GM18499 (cell line): ENCODE data around the gene FNDC11.

Experiments used
- ATAC-seq: cut with Tn5 transposase; IDR thresholded peaks from one replicate; pipeline ENCODE4 v1.9.1; 2021; ENCODE audit warnings: moderate number of reproducible peaks; ENCODE audit not compliant: insufficient read depth, unreplicated experiment

The FNDC11 gene

DNA sequence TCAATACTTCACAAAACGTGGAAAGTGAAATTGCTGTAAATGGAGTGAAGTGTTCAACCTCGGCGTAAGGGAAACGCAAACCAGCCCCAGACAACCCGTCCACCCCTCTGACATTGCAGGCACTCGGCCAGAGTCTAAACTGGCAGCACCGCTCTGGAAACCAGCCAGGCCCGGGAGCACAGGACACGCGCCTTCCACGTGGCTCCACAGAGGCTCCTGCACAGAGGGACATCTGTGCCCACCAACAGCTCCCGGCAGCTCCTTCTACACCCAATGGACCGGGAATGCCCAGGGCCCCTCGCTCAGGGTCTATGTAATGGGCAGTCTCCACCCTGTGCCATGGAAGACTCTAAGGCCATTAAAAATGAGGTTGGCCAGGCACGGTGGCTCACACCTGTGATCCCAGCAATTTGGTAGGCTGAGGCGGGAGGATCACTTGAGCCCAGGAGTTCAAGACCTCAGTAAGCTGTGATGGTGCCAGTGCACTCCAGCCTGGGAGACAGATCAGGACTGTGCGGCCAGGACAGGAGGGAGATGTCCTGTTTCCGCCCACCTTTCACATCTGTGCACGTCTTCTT is 23.4 kb downstream of the FNDC11 start:
- no peak for ATAC-seq

DNA sequence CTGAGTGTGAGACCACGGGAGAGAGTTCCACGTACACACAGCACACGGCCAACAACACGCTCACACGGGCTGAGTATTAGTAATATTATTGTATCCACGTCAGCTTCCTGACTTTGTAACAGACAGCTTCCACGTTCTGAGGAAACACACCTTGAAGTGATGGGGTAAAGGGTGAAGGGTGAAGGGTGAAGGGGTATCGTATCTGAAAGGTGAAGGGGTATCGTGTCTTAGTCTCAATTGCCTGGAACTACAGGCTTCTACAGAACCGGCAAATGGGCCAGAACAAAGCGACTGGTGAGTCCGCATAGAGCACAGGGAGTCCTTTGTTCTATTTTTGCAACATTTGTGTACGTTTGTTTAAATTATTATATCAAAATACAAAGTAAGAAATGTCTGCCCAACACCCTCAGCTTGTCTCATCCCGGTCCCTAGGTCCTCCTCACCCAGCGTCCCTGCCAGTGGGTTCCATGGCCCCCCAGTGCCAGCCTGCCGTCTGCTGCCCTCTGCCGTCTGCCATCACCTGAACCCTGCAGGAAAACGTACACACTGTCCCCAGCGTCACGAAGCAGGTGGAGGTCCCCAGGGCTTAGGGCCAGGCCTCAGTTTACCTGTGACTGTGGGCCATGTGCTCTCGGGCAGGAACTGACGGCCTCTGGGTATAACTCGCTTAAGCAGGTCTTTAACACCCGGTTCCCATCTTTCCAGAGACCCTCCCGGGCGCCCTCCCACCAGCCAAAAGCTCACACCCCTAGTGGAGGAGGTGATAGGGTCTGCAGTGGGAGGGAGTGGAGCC is 24.5 kb downstream of the FNDC11 start:
- no peak for ATAC-seq

DNA sequence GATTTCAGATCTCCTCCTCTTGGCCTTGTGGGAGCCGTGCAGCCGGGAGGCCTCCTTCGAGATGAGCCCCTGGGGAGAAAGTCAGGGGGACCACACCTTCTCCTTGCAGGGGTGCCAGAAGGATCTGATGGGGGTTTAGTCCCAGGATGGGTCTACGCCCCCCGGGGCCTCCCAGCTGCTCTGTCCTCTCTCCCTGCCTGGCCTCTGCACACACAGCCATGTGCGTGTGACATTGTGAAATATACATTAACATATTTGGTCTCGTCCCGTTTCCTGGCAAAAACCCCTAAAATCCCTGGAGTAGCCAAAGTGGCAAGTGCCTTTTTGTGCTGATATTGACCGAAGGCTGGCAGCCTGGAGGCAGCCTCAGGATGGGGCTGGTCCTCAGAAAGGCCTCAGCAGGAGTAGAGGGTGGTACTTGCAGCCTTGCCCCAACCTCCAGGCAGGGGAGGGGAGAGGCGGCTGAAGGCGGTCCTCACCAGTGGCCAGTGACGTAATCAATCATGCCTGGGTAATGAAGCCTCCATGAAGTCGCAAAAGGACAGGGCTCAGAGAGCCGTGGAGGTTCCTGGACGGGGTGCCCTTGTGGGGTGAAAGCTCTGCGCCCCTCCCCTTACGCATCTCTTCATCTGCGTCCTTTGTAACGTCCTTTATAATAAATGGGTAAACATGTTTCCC is 25.2 kb downstream of the FNDC11 start:
- ATAC-seq, result no peak

DNA sequence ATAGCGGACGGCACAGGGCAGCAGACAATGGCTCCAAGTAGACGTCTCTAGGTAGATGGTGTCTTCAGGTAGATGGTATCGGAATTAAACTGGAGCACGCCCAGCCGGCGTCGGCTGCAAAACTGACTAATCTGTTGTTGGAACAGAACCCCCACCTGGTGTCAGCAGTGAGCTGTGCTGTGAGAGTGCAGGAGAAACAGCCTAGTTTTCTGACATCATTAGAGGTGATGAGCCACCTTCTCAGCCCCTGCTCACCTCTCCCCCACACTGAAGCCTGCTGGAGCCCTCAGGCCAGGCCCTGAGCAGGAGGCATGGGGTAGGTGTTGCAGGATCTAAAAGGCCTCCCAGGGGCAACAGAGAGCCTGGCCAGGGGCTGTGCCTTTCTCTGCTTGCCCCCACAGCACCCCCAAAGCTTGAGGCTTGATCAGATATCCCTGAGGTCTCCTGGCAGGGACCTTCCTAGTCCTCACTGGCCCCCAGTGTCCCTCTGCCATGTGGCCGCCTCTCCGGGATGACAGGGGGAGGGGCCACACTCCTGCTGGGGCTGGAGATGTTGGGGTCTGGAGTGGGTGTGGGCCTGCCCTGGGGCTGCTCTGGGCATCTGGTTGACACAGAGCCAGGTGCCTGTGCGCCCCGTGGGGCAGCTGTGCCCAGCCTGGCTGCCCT is 27.0 kb downstream of the FNDC11 start:
- no peak for ATAC-seq

DNA sequence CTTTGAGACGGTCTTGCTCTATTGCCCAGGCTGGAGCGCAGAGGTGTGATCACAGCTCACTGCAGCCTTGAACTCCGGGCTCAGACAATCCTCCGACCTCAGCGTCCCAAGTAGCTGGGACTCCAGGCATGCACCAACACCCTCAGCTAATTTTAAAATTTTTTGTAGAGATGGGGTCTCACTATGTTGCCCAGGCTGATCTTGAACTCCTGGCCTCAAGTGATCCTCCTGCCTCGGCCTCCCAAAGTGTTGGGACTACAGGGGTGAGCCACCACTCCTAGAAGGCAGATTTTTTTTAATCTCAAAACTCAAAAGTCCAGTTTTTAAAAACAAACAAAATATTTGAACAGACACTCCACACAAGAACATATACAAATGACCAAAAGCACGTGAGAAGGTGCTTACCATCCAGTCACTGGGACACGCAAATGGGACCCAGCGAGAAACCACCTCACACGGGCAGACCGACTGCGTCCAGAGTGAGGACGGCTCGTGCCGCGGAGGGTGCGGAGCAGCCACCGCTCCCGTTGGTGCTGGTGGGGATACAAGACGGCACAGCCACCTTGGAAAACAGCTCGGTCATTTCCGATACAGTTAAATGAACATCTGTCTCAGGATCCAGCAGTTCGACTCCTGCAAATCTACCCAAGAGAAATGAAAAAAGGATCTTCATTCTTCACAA is 28.6 kb downstream of the FNDC11 start:
- no peak for ATAC-seq

DNA sequence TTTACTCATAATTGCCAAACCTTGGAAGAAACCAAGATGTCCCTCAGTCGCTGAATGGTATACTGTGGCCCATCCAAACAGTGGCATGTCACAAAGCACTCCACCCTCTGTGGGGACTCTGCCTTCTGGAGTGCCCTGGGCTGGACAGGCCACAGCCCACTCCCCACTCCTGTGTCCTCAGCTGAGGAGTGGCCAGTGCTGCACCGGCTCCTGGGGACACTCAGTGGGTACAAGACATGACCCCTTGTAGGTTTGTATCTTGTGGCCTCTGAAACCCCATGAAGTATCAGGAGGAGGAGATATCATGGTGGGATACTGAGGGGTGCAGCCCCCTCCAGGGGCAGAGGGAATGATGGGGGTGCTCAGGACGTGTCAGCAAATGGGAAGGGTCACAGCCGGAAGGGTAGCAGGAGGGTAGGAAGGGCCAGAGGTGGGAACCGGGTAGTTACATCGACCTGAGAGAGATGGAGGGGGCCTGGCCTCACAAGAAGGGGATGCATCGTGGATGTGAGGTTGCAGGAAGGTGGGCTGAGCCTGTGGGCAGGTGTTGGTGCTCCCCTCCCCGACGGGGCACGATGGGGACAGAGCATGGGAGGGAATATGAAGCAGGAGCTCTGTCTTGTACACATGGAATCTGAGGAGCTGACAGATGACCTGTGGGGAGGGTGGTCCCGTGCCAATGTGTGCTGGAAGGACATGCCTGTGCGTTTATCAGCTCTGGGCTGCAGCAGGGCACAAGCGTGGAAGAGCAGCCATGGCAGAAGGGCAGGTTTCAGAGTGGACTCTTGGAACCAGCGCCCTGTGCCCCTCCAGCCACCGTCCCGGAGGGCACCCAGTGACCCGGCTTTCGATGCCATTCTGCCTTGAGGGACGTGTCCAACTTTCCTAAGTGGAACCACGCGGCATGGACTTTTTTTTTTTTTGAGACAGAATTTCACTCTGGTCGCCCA is 31.9 kb downstream of the FNDC11 start:
- ATAC-seq, result no peak

DNA sequence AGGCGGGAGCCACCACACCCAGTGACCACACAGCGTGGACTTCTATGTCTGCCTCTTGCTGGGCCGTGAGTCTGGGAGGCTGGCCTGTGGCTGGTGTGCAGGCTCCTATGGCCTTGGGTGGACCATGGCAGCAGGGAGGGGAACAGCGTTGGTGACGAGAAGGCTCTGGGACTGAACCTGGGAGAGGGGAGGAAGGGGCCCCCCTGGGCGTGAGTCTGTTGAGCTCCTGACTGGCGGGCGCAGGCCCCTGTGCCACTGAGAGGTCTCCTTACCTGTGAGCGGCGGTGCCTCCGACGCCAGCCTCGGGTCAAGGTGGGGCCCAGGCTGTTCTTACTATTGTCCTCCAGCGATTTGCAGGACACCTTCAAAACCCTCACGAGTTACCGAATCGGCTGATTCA is 32.8 kb downstream of the FNDC11 start:
- ATAC-seq, result no peak

DNA sequence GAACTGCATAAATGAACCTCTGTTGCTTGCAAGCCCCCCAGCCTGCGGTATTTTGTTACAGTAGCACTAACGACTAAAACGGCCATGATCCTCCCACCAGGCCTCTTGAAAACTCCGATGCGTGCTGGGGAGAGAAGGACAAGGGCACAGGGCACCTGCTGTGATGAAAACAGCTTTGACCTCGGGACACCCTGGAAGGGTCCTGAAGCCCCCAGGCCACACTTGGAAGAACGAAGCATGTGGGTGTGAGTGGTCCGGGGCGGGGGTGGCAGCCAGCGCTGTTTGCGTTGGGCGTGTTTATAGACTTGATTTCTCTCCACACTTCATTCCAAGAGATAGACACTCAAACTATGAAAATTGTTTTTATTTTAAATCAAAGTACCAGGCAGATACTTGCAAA is 33.3 kb downstream of the FNDC11 start:
- ATAC-seq, result no peak

DNA sequence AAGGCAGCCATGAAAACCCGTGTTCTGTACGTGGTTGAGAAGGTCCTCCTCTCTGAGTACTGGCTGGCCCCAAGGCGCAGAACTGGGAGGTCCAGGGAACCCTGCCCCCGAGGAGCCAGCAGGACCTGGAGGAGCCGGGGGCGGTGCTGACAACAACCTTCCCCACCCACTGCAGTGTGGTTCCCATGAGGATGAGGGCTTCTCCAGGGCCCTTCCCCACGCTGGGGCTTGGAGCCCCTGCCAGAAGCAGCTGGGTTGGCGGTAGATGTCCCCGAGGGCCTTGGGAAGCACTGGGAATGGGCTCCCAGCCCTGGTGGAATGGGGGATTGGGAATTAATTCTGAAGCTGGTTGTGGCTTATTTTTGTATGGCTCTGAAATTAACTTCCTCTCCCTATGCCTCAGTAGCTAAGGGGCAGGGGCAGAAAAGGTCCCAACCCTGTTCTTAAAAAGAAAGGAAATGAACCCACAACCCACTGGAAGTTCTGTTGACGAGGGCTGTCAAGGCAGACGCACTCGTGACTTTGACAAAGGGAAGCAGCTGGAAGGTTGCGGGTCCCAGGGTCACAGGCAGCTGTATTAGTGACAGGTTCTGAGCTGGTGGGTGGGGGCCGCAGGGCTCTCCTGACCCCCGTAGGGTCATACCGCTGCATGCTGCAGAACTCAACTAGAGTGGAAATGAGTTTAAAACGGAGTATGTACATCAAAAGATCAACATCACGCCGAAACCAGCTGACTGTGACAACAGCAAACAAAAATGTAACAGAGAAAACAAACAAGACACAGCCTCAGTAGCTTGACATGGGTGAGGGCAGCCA is 34.0 kb downstream of the FNDC11 start:
- no peak for ATAC-seq

DNA sequence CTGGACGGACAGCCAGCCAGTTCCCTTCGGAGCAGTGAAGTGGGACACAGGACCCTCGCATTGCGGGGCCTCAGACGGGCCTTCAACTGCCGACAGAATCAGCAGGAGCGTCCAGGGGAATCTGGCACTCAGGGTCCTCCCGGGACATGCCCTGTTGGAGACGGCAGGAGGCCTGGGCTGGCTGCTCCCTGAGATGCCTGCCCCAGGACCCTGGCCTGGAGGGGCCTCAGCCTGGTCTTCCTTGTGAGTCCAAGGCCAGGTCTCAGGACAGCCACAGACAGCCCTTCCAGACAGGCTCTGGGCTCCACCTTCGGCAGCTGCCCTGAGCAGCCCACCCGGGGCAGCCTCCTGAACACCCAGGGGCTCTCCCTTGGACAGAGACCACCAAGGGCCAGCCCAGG is 34.7 kb downstream of the FNDC11 start:
- no peak for ATAC-seq

DNA sequence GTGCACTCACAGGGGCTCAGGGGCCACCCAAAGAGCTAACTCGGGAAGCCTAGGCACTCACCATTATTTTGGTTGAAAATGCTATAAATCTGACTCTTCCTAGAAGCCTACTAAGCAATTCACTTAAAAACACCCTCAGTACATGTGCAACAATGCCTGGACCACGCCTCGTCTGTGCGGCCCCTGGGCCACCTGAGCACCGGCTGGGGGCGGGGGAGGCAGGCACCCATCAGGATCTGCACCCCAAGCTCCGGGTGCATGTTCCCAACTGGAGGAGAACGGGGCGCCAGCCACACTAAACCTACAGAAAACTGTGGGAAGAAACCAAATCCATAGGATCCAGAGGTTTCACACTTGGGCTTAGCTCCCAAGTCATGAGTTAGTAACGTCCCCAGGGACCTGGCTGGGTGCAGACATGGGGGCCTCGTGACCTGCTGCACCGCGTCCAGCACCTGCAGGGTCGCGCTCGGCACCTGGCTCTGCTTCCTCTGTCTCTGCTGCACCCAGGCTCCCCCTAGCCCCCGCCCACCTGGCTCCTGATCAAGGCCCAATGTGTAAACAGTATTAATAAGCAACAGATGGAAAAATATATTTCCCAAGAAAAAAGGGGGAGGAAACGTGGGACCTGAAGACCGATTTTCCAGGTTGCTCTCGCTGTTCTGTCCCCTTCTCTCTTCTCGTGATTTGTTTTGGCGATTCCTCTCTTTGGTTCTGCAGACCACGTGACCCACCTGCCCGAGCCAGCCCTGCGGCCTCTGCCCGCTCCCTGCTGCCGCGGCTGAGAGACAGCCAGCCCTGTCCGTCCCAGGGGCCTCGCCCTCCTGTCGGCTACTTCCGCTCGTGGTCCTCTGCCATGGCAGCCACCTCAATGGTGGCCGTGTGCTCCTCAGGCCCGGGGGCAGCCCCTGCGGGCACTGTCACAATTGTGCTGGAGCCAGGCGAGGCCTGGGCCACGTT is 35.6 kb downstream of the FNDC11 start:
- no peak for ATAC-seq

DNA sequence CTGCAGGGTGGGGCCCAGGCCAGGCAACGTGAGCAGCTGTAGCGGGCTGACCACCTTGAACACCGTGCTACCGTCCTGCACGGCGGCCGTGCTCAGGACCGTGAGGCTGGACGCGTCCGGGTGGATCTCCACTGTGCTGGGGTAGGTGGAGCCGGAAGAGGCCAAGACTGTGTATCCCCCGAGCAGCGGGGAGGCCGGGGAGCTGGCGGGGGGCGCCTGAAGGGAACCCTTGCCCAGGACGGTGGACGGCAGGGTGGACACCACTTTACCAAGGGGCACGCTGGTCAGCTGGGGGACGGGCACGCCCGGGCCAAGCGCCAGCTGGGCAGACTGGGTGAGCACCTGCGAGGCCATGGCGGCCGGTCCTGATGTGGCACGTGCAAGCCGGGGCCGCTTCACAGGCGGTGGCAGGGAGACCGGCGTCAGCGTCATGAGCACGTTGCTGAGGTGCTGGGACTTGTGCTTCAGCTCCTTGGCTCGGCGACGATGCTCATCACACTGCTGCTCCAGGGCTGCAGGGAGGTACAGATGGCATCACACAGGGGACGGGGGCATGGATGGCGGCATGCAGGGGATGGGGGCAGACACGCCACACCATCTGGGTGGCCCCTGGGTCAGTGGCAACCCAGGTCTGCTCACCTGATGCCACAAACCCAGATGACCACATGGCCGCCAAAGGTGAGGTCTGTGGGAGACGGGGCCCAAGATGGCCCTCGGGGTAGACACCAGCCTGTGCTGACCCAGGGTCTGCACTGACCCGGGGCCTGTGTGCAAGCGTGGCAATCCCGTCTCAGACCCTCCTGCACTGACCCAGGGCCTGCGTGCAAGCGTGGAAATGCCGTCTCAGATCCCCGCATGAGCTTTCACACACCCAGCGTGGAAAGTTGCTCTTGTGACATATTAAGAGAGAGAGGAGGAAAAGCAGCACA is 36.5 kb downstream of the FNDC11 start:
- no peak for ATAC-seq

DNA sequence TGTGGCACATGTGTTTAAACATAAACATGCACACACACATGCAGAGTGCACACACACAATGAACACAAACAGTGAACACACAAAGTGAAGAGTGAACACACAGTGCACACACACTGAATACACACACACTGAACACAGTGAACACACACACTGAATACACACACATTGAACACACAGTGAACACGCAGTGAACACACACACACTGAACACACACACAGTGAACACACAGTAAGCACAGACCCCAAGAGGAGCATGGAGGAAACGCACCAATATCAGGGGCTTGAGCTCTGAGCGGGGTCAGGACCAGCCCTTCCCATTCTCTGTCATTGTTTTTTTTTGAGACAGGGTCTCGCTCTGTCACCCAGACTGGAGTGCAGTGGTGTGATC is 37.2 kb downstream of the FNDC11 start:
- no peak for ATAC-seq

DNA sequence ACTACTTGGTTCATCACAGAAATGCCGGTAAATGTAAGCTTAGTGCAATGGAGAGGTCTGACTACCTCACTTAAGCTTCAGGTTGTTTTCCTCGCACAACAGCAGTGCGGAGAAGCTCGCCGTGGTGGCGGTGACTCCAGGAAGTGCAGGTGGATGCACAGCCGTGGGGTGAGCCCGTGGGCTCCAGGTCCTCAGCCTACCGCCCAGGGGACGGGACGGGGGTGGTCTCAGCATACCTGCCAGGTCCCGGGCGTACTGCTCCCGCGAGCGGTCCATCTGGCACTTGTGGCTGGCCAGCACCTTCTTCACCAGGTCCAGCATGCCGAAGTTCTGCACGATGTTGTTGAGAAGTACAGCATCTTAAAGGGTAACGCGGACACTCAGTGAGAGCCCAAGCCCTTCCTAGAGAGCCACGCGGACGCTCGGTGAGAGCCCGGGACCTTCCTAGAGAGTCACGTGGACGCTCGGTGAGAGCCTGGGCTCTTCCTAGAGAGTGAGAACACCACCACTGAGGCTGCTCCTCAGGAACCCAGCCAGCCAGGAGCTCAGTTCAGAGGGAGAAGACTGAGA is 37.9 kb downstream of the FNDC11 start:
- ATAC-seq, result no peak

DNA sequence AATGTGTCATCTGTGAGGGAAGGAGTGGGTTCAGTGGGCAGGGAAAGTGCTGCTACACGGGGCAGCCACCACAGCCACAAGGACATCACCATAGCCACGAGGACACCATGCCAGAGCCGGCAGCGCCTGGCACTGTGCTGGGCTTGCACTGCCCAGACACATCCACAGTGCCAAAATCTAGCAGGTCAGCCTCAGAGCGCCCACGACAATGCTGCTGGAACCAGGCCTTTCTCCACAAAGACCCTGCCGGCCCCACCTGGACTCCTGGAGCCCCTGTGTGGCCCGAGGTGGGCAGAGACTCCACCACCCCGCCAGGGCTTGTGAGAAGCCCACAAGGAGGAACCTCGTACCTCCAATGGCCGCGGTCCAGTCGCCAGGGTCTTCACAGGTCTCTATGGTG is 38.7 kb downstream of the FNDC11 start:
- ATAC-seq, result no peak

DNA sequence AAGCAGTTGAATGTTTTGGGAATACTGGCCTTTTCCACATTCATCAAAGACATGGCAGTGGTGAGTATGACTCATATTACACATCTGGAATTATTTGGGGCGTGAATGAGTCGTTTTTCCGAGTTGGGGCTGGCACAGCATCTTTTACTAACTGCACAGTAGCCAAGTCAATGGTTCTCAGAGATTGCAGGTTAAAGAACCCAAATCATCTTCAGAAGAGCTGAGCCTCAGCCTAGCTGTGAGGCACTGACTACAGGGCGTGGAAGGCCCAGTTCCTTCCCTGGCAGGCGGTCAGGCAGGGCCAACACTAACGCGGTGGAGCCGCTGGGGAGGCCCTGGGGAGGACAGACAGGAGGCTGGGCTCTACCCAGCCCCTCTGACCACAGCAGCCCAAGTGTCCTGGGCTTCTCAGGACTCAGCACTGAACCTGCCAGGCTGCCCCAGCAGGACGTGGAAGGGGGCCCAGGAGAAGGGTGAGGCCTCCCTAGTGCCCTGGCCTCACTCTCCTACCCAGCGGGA is 40.1 kb downstream of the FNDC11 start:
- no peak for ATAC-seq
